ENCODE data around the gene OSBPL3. TPM values are rescaled to one million over a fixed set of nuclear protein-coding genes. Genes with fewer than 3 reads are reported as not detected.

OSBPL3 gene
- total RNA-seq, 1 experiment from 2014 or later, result 9.2 TPM

DNA sequence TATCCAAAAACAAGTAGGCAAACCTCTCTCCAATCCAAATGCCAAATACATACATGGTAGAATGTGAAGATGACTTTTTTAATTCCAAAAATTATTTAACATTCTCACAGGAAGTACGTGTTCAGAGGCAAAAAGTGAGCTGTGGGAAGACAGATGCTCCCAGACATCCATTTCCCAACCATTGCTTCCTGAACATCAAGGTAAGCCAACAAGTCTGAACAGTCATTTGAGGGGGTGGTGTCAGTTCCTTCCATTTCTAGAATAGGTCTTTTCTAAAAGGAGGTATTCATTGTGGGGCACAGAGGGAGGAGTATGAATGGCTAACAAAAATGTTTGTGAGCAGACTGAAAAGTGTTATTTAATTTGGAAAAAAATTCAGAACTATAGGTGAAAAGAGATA lies 49.1 kb downstream of the OSBPL3 start:
- intact Hi-C loops (cut with micrococcal nuclease; ENCODE audit: unreplicated experiment) (no loop called here), in situ Hi-C loops (cut with HindIII; ENCODE audit: low pct_unique_long_range_greater_than_20kb, low sequenced_read_pairs) (no loop called here)
- Histone ChIP-seq H3K9me3 (ENCODE audit: control insufficient read depth, insufficient read depth, low read depth, low read length) (no peaks in the 10 kb centered on the region), H3K4me3 (ENCODE audit: low read depth in 2 of 2, low read length in 2 of 2) (no peak overlapping the region), H3K27ac (ENCODE audit: low read length) (no peak overlapping the region), H3K4me1 (ENCODE audit: control insufficient read depth, insufficient read depth, low read length) (no peaks in the 10 kb centered on the region), H3K36me3 (ENCODE audit: control insufficient read depth, insufficient read depth, low read length) (no peaks in the 10 kb centered on the region), H3K27me3 (ENCODE audit: control insufficient read depth, insufficient read depth, low read length) (no peaks in the 10 kb centered on the region)
- no peak for DNase-seq (ENCODE audit: low read depth, low spot score)
- TF ChIP-seq CTCF (IDR thresholded peaks at IDR 0.05), result no peak
- TF ChIP-seq, protein P1, sequence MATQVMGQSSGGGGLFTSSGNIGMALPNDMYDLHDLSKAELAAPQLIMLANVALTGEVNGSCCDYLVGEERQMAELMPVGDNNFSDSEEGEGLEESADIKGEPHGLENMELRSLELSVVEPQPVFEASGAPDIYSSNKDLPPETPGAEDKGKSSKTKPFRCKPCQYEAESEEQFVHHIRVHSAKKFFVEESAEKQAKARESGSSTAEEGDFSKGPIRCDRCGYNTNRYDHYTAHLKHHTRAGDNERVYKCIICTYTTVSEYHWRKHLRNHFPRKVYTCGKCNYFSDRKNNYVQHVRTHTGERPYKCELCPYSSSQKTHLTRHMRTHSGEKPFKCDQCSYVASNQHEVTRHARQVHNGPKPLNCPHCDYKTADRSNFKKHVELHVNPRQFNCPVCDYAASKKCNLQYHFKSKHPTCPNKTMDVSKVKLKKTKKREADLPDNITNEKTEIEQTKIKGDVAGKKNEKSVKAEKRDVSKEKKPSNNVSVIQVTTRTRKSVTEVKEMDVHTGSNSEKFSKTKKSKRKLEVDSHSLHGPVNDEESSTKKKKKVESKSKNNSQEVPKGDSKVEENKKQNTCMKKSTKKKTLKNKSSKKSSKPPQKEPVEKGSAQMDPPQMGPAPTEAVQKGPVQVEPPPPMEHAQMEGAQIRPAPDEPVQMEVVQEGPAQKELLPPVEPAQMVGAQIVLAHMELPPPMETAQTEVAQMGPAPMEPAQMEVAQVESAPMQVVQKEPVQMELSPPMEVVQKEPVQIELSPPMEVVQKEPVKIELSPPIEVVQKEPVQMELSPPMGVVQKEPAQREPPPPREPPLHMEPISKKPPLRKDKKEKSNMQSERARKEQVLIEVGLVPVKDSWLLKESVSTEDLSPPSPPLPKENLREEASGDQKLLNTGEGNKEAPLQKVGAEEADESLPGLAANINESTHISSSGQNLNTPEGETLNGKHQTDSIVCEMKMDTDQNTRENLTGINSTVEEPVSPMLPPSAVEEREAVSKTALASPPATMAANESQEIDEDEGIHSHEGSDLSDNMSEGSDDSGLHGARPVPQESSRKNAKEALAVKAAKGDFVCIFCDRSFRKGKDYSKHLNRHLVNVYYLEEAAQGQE (IDR thresholded peaks at IDR 0.05; ENCODE audit: insufficient read depth in 1 of 2, low read depth in 2 of 2, low read length in 1 of 2), result no peak
- TF ChIP-seq SIN3A (IDR thresholded peaks at IDR 0.05; ENCODE audit: borderline replicate concordance, insufficient read depth, low read depth, low read length), result no peak
- TF ChIP-seq TCF7L2 (IDR thresholded peaks at IDR 0.05; ENCODE audit: low read depth, low read length), result no peak
- TF ChIP-seq POLR2AphosphoS5 (IDR thresholded peaks at IDR 0.05; ENCODE audit: low read depth, low read length), result no peak
- POLR2A ChIA-PET, result no interaction called here
- no peak for ATAC-seq
- no TSS peak for BruUV-seq (replicated peaks)
- CTCF ChIA-PET, result no interaction called here

DNA sequence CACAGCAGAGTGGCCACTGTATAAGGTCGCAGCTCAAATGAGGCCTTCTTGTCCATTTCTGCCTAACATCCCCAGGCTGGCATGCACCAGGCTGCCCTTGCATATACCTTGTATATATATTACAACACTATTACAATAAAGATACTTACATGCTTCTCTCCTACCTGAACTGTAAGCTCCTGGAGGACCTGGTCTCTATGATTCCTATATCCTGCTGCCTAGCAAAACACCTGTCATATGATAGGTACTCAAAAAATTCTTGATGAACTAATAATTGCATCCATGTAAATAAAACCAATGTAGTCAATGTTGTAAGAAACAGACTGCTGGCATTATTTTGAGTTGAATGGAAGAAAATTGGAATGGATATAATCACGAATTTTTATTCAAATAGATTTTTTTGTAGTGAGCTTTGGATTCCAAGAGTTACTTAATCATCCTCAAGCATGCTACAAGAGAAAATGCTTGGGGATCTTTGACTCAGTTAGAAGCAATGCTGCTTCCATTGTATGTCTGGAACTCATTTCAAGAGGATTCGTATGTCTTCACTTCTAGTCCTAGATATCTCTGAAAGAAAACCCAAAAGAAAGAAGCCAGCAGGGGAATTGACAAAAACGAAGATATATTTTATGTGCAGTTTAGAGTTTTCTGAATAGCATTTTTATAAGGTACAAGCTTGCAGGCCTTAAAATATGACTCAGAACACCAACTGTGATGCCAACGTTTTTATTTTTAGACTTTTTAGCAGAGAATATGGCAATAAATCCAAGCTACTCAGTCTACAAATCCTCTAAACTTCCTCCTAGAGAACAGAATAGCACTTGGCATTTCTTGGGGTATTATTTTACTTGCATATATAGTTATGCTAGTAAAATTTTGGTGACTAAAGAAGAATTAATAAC lies 53.1 kb downstream of the OSBPL3 start:
- in situ Hi-C loops (cut with HindIII; ENCODE audit: low pct_unique_long_range_greater_than_20kb, low sequenced_read_pairs), result no loop called here
- no peak overlapping the region for H3K4me3 ChIP-seq (ENCODE audit: low read depth in 2 of 2, low read length in 2 of 2)
- H3K9me3 ChIP-seq (ENCODE audit: control insufficient read depth, insufficient read depth, low read depth, low read length), result no peaks in the 10 kb centered on the region
- ChIA-PET POLR2A (interaction anchor here (0.6 kb wide), 1 partner anchor 426 kb away, joined by 3 read pairs; no protein-coding TSS in a partner anchor), CTCF (no interaction called here)
- no peaks in the 10 kb centered on the region for H3K4me1 ChIP-seq (ENCODE audit: control insufficient read depth, insufficient read depth, low read length)
- no peaks in the 10 kb centered on the region for H3K27me3 ChIP-seq (ENCODE audit: control insufficient read depth, insufficient read depth, low read length)
- no peaks in the 10 kb centered on the region for H3K36me3 ChIP-seq (ENCODE audit: control insufficient read depth, insufficient read depth, low read length)
- DNase-seq (ENCODE audit: low read depth, low spot score) (no peak), ATAC-seq (no peak)
- intact Hi-C loops (cut with micrococcal nuclease; ENCODE audit: unreplicated experiment), result no loop called here
- BruUV-seq (replicated peaks), result no TSS peak
- no peak overlapping the region for H3K27ac ChIP-seq (ENCODE audit: low read length)
- TF ChIP-seq CTCF (IDR thresholded peaks at IDR 0.05), result no peak
- TF ChIP-seq, protein P1 (IDR thresholded peaks at IDR 0.05; ENCODE audit: insufficient read depth in 1 of 2, low read depth in 2 of 2, low read length in 1 of 2), result no peak
- no peak for TF ChIP-seq TCF7L2 (IDR thresholded peaks at IDR 0.05; ENCODE audit: low read depth, low read length)
- TF ChIP-seq POLR2AphosphoS5 (IDR thresholded peaks at IDR 0.05; ENCODE audit: low read depth, low read length), result no peak
- no peak for TF ChIP-seq SIN3A (IDR thresholded peaks at IDR 0.05; ENCODE audit: borderline replicate concordance, insufficient read depth, low read depth, low read length)

All from Panc1 (cell line).